Naive thymus-derived CD8-positive, alpha-beta T cell (primary cell): ENCODE data around the gene GAL3ST2. TPM values are rescaled to one million over a fixed set of nuclear protein-coding genes. Genes with fewer than 3 reads are reported as not detected.
"Not testable (repeated sequence)": the region's sequence is repeated elsewhere in the genome, so short reads cannot be mapped to it uniquely, and the experiment has no call there.

Experiments
- ATAC-seq, 2 donors: fragments of 150-1000 bp; cut with Tn5 transposase in 1 of 2; sonication (Bioruptor Pico), chemical (Tn5 transposase) in 1 of 2; 1 replicate in 1 of 2; 2 replicates in 1 of 2; pipeline ENCODE4 v1.10.0; 2021; ENCODE audit warnings: mild to moderate bottlenecking in 2 of 2, moderate library complexity in 2 of 2
- POLR2A ChIA-PET: fragments of 350-600 bp; sonication (Branson Sonifier 250); formaldehyde crosslinking; loops from one replicate; lab custom pipeline; 2021; ENCODE audit warnings: antibody characterized with exemption; lab: Charles Lee
- DNase-seq, 10 donors: peaks; one replicate each; pipeline versions ENCODE4 v3.0.0 to v3.0.0-alpha.2; 2020 to 2022
- H3K27ac Mint-ChIP-seq, 10 donors: one replicate each; pipeline ENCODE4 v1.8.0; 2020 to 2022; ENCODE audit warnings: mild to moderate bottlenecking in 10 of 10, mixed read lengths in 10 of 10, moderate library complexity in 4 of 10, inconsistent platforms in 1 of 10
- H3K27me3 Mint-ChIP-seq, 5 donors: one replicate each; pipeline ENCODE4 v1.8.0; 2021 to 2022; ENCODE audit warnings: mixed read lengths in 5 of 5
- H3K36me3 Mint-ChIP-seq, 3 donors: one replicate each; pipeline ENCODE4 v1.8.0; 2020 to 2022; ENCODE audit warnings: mixed read lengths in 3 of 3, mild to moderate bottlenecking in 2 of 3, inconsistent platforms in 1 of 3
- H3K4me1 Mint-ChIP-seq, 4 donors: one replicate each; pipeline ENCODE4 v1.8.0; 2021 to 2022; ENCODE audit warnings: mixed read lengths in 4 of 4
- H3K4me3 Mint-ChIP-seq, 10 donors: one replicate each; pipeline ENCODE4 v1.8.0; 2020 to 2022; ENCODE audit warnings: mild to moderate bottlenecking in 10 of 10, mixed read lengths in 10 of 10, moderate library complexity in 6 of 10, inconsistent platforms in 1 of 10
- H3K9me3 Mint-ChIP-seq, 9 donors: one replicate each; pipeline ENCODE4 v1.8.0; 2020 to 2022; ENCODE audit warnings: mixed read lengths in 9 of 9, mild to moderate bottlenecking in 3 of 9, inconsistent platforms in 1 of 9, moderate library complexity in 1 of 9
- polyA plus RNA-seq, 3 donors: library from polyadenylated mRNA; unstranded; fragments of 300-500 nt; fragmentation: Illumina TruSeq; gene quantifications; one replicate each; pipeline ENCODE4 v1.2.3, GENCODE V29; 2021
- total RNA-seq, 8 experiments: library from RNA in 2 of 8; stranded (reverse) in 2 of 8; gene quantifications; one replicate each; pipeline ENCODE4 v1.2.3 and lab custom pipeline; 2021 to 2026

Gene GAL3ST2
- total and polyA plus RNA-seq, 5 experiments from 2014 or later: not detected

GRCh38 chr2:241799522-241800197 lies 23.0 kb downstream of the GAL3ST2 start:
- Mint-ChIP-seq H3K4me1 (peaks cover 4 to 8% (median 5%) of the 10 kb centered on the region in 4 donors), H3K27me3 (peaks cover 0 to 9% (median 2%) of the 10 kb centered on the region in 5 donors), H3K27ac (peak overlapping the region in 1 of 10 donors; percentile 11), H3K36me3 (no peaks in the 10 kb centered on the region), H3K4me3 (no peak overlapping the region), H3K9me3 (no peaks in the 10 kb centered on the region)
- POLR2A ChIA-PET: no interaction called here
- ATAC-seq: no peak
- no peak for DNase-seq

- H3K27ac Mint-ChIP-seq, H3K9me3 Mint-ChIP-seq, DNase-seq, H3K36me3 Mint-ChIP-seq, ATAC-seq, H3K27me3 Mint-ChIP-seq, POLR2A ChIA-PET, H3K4me3 Mint-ChIP-seq: not testable (repeated sequence)
- peaks cover 4 to 11% (median 8%) of the 10 kb centered on the region in 4 donors for H3K4me1 Mint-ChIP-seq
Measured at GRCh38 chr2:241800198-241800903, 23.7 kb downstream of the GAL3ST2 start.

- POLR2A ChIA-PET: no interaction called here
- H3K27me3 Mint-ChIP-seq: peaks cover 0 to 9% (median 3%) of the 10 kb centered on the region in 5 donors
- DNase-seq (no peak), ATAC-seq (no peak)
- peak overlapping the region in 2 of 10 donors; percentile 18 to 69 for H3K4me3 Mint-ChIP-seq
- no peak overlapping the region for H3K27ac Mint-ChIP-seq
- no peaks in the 10 kb centered on the region for H3K9me3 Mint-ChIP-seq
- peaks cover 4 to 11% (median 8%) of the 10 kb centered on the region in 4 donors for H3K4me1 Mint-ChIP-seq
- no peaks in the 10 kb centered on the region for H3K36me3 Mint-ChIP-seq
Measured at GRCh38 chr2:241801611-241802420, 25.2 kb downstream of the GAL3ST2 start.

- Mint-ChIP-seq H3K27ac (no peak overlapping the region), H3K4me1 (peaks cover 4 to 11% (median 8%) of the 10 kb centered on the region in 4 donors), H3K4me3 (peak overlapping the region in 2 of 10 donors; percentile 14 to 69), H3K36me3 (no peaks in the 10 kb centered on the region), H3K27me3 (peaks cover 0 to 9% (median 3%) of the 10 kb centered on the region in 5 donors), H3K9me3 (no peaks in the 10 kb centered on the region)
- ATAC-seq: no peak
- no peak for DNase-seq
- POLR2A ChIA-PET: no interaction called here
Measured at GRCh38 chr2:241802421-241803318, 26.0 kb downstream of the GAL3ST2 start.

GRCh38 chr2:241803387-241804325 lies 27.0 kb downstream of the GAL3ST2 start:
- H3K27ac Mint-ChIP-seq: peak overlapping the region in 3 of 10 donors; percentile 55 to 82 (median 70)
- no peaks in the 10 kb centered on the region for H3K9me3 Mint-ChIP-seq
- ATAC-seq (peak; percentile 70 to 71), DNase-seq (peak in 6 of 10 donors; percentile 14 to 62 (median 38))
- H3K4me3 Mint-ChIP-seq: peak overlapping the region; percentile 50 to 75 (median 62)
- H3K27me3 Mint-ChIP-seq: peaks cover 3 to 13% (median 4%) of the 10 kb centered on the region in 5 donors
- POLR2A ChIA-PET: no interaction called here
- peaks cover 4 to 11% (median 8%) of the 10 kb centered on the region in 4 donors for H3K4me1 Mint-ChIP-seq
- H3K36me3 Mint-ChIP-seq: no peaks in the 10 kb centered on the region

GRCh38 chr2:241804326-241805229 lies 28.0 kb downstream of the GAL3ST2 start:
- DNase-seq (peak in 3 of 10 donors; percentile 22 to 60 (median 22)), ATAC-seq (peak; percentile 44 to 51)
- Mint-ChIP-seq H3K9me3 (no peaks in the 10 kb centered on the region), H3K4me3 (peak overlapping the region in 9 of 10 donors; percentile 32 to 75 (median 65)), H3K36me3 (no peaks in the 10 kb centered on the region), H3K4me1 (peaks cover 4 to 11% (median 8%) of the 10 kb centered on the region in 4 donors), H3K27me3 (peaks cover 3 to 23% (median 4%) of the 10 kb centered on the region in 5 donors), H3K27ac (peak overlapping the region in 3 of 10 donors; percentile 10 to 44 (median 15))
- POLR2A ChIA-PET: no interaction called here

- ATAC-seq, H3K9me3 Mint-ChIP-seq: not testable (repeated sequence)
Measured at GRCh38 chr2:241806217-241806616, 29.6 kb downstream of the GAL3ST2 start.

GRCh38 chr2:241808051-241808720 lies 31.6 kb downstream of the GAL3ST2 start:
- Mint-ChIP-seq H3K36me3 (no peaks in the 10 kb centered on the region), H3K27ac (peak overlapping the region in 1 of 10 donors; percentile 14), H3K4me3 (peak overlapping the region in 1 of 10 donors; percentile 38), H3K27me3 (peaks cover 3 to 25% (median 4%) of the 10 kb centered on the region in 5 donors), H3K9me3 (no peaks in the 10 kb centered on the region), H3K4me1 (peaks cover 4 to 9% (median 7%) of the 10 kb centered on the region in 4 donors)
- DNase-seq (no peak), ATAC-seq (no peak)
- POLR2A ChIA-PET: no interaction called here

More at GRCh38 chr2:241806217-241806616, 29.6 kb downstream of the GAL3ST2 start:
- H3K4me3 Mint-ChIP-seq, DNase-seq, H3K27ac Mint-ChIP-seq, H3K36me3 Mint-ChIP-seq, POLR2A ChIA-PET: not testable (repeated sequence)
- Mint-ChIP-seq H3K27me3 (peaks cover 3 to 25% (median 4%) of the 10 kb centered on the region in 5 donors), H3K4me1 (peaks cover 4 to 11% (median 8%) of the 10 kb centered on the region in 4 donors)

- Mint-ChIP-seq H3K36me3 (no peaks in the 10 kb centered on the region), H3K4me3 (peak within 1 kb of the TSS in 1 of 10 donors; percentile 38), H3K4me1 (peaks cover 3 to 7% (median 6%) of the 10 kb centered on the region in 4 donors), H3K27ac (peak within 1 kb of the TSS in 4 of 10 donors; percentile 34 to 63 (median 37)), H3K27me3 (peaks cover 0 to 25% (median 3%) of the 10 kb centered on the region in 5 donors), H3K9me3 (no peaks in the 10 kb centered on the region)
- DNase-seq (no peak), ATAC-seq (no peak)
- POLR2A ChIA-PET: no interaction called here
Measured at GRCh38 chr2:241808721-241809382, 32.2 kb downstream of the GAL3ST2 start, which contains the start of gene NEU4. Gene NEU4 (plus strand): TSS chr2:241809193. CDS start chr2:241814485, 5,292 bp downstream.
